ENCODE results near the gene FOXF1. TPM values are rescaled to one million over a fixed set of nuclear protein-coding genes. Genes with fewer than 3 reads are reported as not detected.

FOXF1 gene
- total RNA-seq, 6 experiments from 2014 or later, result 0.58 to 1.6 (median 1.2) TPM

DNA sequence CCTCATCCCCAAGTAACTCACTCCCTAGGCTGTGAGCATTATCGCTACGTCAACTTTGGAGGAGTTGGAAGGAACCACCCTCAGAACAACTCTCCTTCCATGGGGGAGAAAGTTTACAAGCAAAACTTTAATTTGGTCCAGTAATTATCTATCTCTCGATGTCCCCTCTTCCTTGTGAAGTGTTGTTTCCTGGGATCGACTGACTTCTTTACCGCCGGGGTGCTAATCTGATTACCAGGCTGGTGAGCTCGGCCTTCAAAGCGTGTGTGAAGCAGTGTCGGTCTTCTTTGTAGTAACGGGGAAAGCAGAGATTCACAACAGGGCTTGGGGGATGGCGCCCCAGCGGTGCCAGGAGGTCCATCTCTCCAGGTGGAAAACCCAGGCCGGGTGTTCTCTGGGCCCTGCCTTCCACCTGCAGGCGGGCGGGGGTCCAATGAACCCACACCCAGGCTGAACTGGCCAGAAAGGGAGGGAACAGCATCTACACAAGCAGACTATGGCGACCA is 14.5 kb upstream of the FOXF1 start:
- Histone ChIP-seq H3K27ac (no peak overlapping the region), H3K4me3 (no peak overlapping the region)

DNA sequence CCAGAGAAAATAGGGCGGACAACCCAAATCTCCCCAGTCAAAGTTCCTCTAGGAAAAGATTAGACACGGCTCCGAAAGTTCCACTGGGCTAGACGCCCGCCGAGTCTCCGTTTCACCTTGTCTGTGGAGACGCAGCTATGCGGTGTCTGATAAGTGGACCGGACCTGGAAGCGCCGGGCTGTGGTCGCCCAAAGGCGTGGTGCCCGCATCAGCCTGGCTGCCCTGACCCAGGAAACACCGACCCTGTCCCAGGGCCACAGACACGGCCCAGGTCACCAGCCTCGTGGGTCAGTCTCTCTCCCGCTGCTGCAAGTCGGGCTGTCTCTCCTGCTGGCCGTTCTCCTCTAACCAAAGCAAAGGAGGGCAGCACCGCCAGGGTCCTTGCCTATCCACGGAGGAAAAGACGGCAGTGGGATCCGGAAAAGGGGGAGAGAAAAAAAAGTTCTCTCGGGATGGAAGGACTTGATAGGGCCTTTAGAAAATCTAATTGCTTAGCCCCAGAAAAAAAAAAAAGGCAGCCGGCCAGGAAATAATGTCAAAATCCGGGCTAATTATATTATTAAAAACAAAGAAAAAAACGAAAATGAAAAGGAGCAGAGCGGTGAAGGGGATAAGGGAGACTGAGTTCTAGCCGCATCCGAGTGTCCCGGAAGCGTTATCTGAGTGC is 13.9 kb upstream of the FOXF1 start:
- Histone ChIP-seq H3K27me3 (peaks cover 0 to 40% of the 10 kb centered on the region in 2 donors), H3K9me3 (no peaks in the 10 kb centered on the region), H3K27ac (no peak overlapping the region), H3K36me3 (no peaks in the 10 kb centered on the region), H3K4me1 (no peaks in the 10 kb centered on the region), H3K4me3 (no peak overlapping the region)
- DNase-seq (no peak), ATAC-seq (no peak)
- no peak for TF ChIP-seq POLR2A (IDR thresholded peaks at IDR 0.05)
- TF ChIP-seq, protein P1, sequence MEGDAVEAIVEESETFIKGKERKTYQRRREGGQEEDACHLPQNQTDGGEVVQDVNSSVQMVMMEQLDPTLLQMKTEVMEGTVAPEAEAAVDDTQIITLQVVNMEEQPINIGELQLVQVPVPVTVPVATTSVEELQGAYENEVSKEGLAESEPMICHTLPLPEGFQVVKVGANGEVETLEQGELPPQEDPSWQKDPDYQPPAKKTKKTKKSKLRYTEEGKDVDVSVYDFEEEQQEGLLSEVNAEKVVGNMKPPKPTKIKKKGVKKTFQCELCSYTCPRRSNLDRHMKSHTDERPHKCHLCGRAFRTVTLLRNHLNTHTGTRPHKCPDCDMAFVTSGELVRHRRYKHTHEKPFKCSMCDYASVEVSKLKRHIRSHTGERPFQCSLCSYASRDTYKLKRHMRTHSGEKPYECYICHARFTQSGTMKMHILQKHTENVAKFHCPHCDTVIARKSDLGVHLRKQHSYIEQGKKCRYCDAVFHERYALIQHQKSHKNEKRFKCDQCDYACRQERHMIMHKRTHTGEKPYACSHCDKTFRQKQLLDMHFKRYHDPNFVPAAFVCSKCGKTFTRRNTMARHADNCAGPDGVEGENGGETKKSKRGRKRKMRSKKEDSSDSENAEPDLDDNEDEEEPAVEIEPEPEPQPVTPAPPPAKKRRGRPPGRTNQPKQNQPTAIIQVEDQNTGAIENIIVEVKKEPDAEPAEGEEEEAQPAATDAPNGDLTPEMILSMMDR (IDR thresholded peaks at IDR 0.05), result no peak
- WGBS (ENCODE audit: insufficient coverage, low coverage, low lambda C conversion rate, missing lambda C conversion rate), result 8% methylated on average over 24 of the region's 34 CpGs
- intact Hi-C loops (cut with DNase I), result no loop called here

More for the DNA sequence above, 14.5 kb upstream of the FOXF1 start:
- no peak for DNase-seq
- TF ChIP-seq, protein P1 (IDR thresholded peaks at IDR 0.05), result no peak
- no peak for TF ChIP-seq POLR2A (IDR thresholded peaks at IDR 0.05)
- intact Hi-C loops (cut with DNase I), result no loop called here
- peaks cover 0 to 34% of the 10 kb centered on the region in 2 donors for H3K27me3 ChIP-seq
- H3K36me3 ChIP-seq, result no peaks in the 10 kb centered on the region
- H3K4me1 ChIP-seq, result no peaks in the 10 kb centered on the region
- ATAC-seq, result no peak
- 12% methylated on average over 15 of the region's 16 CpGs for WGBS (ENCODE audit: insufficient coverage, low coverage, low lambda C conversion rate, missing lambda C conversion rate)
- H3K9me3 ChIP-seq, result no peaks in the 10 kb centered on the region

DNA sequence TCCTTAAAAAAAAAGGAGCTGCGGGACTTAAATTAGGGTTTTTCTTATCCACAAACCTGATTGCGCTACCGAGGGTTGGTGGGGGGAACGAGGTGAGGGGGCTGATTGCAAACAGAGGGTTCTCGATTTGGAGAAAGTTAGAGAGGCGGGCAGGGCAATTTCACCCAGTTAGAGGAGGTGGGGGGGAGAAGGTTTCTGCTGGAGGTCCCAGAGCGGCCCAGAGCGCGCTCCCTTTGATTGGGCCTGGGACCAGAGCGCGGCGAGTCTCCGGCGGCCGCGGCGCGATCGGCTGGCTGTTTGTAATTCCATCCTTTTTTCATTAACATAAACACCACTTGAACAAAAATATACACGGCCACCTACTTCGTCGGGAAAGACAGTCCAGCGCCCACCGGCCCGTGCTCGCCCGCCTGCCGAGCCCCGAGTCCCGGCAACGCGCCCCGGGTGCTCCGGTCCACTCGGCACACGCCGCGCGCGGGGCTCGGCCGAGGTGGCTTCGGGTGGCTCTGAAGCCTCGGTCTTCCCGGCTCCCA is 13.3 kb upstream of the FOXF1 start:
- Histone ChIP-seq H3K4me3 (no peak overlapping the region), H3K27ac (no peak overlapping the region), H3K36me3 (no peaks in the 10 kb centered on the region), H3K9me3 (no peaks in the 10 kb centered on the region), H3K4me1 (no peaks in the 10 kb centered on the region), H3K27me3 (peaks cover 0 to 40% of the 10 kb centered on the region in 2 donors)
- 3% methylated on average over 23 of the region's 45 CpGs for WGBS (ENCODE audit: insufficient coverage, low coverage, low lambda C conversion rate, missing lambda C conversion rate)
- ATAC-seq, result no peak
- no peak for DNase-seq
- intact Hi-C loops (cut with DNase I), result no loop called here
- TF ChIP-seq POLR2A (IDR thresholded peaks at IDR 0.05), result no peak
- TF ChIP-seq, protein P1 (IDR thresholded peaks at IDR 0.05), result no peak

DNA sequence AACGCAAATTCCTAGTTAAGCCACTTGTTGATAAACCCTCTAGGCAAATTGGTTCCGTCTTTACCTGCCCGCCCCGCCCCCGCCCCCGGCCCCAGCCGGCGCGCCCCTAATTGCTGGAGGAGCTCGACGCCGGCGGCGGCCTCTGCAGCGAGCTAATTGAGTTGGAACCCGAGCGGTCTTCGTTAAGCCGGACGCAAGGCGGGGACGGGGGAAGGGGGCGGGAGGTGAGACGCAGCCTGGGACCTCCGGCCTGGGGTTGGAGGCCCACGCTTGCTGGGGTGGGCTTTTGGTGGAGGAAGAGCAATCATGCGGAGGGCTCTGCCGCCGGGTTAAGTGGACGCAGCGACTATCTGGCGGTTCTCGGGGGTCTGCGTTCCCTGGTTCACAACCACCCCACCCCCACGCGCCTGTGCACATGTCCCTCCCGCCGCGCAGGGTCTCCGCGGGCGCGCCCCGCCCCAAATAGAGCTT is 12.7 kb upstream of the FOXF1 start:
- H3K36me3 ChIP-seq, result no peaks in the 10 kb centered on the region
- H3K27me3 ChIP-seq, result peaks cover 0 to 40% of the 10 kb centered on the region in 2 donors
- H3K9me3 ChIP-seq, result no peaks in the 10 kb centered on the region
- DNase-seq, result no peak
- H3K4me1 ChIP-seq, result no peaks in the 10 kb centered on the region
- 4% methylated on average over 29 of the region's 44 CpGs for WGBS (ENCODE audit: insufficient coverage, low coverage, low lambda C conversion rate, missing lambda C conversion rate)
- TF ChIP-seq, protein P1 (IDR thresholded peaks at IDR 0.05), result no peak
- TF ChIP-seq POLR2A (IDR thresholded peaks at IDR 0.05), result no peak
- intact Hi-C loops (cut with DNase I), result no loop called here
- ATAC-seq, result no peak
- H3K27ac ChIP-seq, result no peak overlapping the region
- no peak overlapping the region for H3K4me3 ChIP-seq

Data from right lobe of liver (tissue), 6 donors.